Germinal center (tissue), 1 donor: ENCODE data around the gene MATN1.
"Not testable (repeated sequence)": the region's sequence is repeated elsewhere in the genome, so short reads cannot be mapped to it uniquely, and the experiment has no call there.

Source experiments
- DNase-seq: peaks from one replicate; pipeline ENCODE4 v3.0.0; 2012; ENCODE audit warnings: mixed read lengths, low spot score

Gene MATN1, protein sequence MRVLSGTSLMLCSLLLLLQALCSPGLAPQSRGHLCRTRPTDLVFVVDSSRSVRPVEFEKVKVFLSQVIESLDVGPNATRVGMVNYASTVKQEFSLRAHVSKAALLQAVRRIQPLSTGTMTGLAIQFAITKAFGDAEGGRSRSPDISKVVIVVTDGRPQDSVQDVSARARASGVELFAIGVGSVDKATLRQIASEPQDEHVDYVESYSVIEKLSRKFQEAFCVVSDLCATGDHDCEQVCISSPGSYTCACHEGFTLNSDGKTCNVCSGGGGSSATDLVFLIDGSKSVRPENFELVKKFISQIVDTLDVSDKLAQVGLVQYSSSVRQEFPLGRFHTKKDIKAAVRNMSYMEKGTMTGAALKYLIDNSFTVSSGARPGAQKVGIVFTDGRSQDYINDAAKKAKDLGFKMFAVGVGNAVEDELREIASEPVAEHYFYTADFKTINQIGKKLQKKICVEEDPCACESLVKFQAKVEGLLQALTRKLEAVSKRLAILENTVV

DNA sequence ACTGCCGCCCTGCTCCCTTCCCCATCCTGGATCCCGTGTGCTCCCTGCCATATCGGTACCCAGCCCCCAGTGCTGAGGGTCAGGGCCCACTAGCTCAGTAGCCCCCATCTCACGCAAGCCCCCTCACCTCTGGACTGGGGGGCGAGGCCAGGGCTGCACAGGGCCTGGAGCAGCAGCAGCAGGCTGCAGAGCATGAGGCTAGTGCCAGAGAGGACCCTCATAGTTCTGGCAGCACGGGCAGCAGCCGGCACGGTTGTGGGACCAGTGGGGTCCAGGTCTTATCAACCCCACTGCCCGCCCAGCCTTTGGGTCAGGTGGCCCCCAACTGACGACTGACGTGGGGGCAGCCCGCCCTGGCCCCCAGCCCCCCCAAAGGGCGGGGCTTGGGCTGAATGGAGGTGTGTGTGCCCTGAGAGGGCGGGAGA is at the start of gene MATN1:
MATN1 (minus strand) TSS at position 255 of the 425 bp plus-strand sequence; CDS start at position 221, 34 bp downstream.
- no peak for DNase-seq

DNA sequence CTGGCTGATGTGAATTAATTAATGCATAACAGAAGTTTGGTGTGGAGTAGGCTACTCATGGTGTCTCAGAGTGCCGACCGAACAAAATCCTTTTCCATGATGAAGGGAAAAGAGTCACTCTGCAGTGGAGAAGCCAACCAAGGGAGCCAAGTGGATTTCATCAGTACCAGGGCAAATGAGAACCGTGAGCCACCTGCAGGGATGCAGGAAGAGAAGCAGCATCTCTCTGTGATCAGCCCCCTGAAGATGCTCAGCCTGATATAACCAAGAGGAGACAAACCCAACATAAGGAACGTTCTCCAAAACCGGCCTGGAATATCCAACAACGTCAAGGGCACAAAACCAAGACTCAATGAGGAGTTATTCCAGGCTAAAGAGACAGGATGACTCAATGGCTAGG is 47.6 kb upstream of the MATN1 start:
- no peak for DNase-seq

DNA sequence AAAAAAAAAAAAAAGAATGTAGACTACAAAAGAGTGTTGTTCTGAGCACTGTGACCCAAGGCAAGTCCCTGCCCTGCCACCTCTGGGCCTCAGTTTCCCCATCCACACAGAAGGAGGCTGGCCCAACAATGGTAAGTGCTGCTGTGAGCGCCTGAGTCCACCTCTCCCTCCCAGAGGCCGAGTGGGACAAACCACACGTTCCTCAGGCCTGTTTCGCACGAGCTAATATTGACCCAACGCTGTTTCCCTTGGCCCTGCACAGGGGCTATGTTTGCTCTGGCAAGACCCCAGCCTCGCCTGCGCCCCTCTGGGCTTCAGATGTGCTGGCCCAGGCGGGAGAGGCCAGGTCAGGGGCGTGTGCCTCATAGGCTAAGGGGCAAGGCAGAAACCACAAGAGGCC is 46.8 kb upstream of the MATN1 start:
- DNase-seq, result no peak

DNA sequence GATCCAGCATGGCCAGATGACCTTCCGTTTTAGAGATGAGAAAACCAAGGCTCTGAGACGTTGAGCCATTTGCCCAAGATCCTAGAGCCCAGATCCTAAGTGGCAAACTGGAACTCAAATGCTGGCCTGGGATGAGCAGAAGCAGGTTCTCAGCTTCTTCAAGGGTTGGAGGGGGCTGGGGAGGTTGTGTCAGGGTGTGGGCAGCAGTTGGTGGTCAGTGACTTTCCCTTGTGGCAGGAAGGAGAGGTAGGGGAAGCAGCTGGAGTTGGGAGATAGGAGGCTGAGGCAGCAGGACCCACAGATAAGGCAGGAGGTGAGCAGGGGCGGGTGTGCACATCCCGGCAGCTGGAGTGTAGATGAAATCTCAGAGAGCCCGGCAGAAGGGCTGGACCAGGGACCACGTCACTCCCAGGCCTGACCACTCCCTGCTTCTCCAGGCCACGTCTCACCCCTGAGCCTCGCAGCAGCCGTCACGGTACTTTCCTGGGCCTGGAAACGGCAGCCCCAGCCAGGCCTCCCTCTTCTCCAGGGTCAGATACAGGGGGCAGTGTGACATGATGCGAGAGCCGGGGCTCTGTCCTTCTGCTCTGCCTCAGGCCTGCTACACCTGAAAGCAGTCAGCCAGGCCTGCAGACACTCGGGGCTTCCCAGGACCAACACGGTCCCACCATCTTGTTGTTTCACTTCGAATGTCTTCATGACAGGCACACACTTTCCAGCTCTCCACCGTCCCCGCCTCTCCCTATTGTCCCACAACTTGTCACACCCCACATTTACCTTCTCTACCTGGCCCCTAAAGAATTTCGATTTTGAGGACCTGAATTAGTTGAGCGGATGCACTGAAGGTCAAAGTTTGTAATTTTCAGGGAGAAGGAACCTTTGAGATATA is 45.7 kb upstream of the MATN1 start:
- no peak for DNase-seq

DNA sequence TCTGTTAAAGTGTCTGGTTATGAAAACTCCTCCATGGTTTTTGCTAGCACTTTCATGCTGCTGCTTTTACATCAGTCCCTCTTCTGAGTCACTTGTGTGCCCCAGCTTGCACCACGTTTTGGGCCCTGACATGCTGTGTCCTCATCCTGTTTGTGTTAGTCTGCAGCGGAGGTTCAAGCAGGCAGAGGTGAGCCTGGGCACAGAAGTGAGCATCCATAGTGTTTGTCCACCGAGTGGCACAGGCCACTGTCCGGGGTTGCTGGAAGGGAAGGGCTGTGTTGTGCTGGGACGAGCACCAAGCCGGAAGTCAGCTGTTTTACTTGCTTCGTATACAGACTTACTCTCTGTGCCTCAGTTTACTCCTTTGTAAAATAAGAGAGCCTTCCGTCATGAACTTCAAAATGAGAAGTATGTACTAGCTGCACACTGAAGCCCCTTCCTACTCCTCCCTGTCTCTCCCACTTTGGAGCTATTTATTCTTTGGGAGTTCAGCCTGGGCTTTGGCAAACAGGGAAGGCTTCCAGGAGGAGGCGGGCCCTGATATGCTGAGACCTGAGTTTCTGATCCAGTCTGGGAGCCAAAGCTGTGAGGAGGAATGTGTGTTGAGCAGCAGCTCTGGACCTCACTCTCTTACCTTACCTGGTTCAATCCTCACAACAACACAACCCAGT is 44.9 kb upstream of the MATN1 start:
- no peak for DNase-seq

DNA sequence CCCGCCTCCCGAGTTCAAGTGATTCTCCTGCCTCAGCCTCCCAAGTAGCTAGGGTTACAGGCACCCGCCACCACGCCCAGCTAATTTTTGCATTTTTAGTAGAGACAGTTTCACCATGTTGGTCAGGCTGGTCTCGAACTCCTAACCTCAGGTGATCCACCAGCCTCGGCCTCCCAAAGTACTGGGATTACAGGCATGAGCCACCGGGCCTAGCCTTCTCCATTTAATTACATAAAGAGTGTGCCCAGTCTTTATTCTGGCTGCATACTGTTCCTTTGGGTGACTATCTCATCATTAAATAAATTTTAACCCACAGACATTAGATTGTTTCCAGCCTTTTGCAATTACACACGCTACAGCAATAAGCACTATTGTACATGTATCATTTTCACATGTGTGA is 43.6 kb upstream of the MATN1 start:
- DNase-seq, result not testable (repeated sequence)

DNA sequence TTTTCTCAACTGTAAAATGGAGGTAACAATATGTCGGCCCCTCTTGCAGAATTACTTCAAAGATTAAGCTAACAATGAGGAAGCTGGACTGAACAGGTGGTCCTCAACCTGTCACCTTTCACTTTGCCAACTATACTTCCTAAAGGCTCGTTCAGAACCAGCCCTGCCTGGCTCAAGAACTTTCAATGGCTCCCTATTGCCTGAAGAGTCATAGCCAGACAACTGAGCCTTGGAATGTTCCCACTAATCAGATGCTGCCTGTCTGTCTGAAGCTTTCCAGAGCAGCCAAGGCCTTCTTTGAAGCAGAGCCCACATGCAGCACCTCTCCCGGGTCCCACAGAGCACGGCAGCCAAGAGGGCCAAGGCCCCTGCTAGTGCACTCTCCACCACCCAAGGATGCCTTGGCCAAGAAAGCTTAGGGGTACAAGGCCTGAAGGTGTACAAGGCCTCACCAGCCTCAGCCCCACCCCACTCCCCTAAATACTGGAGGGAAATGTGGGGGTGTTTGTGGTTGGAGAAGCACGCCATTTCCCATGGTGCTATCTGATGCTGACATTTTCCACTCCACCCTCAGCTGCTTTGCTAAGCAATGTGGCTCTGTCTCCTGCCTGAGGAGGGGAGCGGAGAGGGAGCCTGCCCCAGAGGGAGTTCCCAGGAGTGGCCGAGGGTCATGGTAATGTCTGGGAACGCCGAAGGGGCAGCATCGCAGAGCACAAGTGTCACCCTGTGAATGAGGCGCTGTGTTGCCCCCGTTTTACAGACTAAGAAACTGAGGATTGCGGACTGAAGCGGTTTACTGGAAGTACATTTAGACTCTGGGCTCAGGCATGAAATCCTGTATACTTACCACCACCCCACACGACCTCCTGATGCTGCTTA is 42.4 kb upstream of the MATN1 start:
- no peak for DNase-seq

DNA sequence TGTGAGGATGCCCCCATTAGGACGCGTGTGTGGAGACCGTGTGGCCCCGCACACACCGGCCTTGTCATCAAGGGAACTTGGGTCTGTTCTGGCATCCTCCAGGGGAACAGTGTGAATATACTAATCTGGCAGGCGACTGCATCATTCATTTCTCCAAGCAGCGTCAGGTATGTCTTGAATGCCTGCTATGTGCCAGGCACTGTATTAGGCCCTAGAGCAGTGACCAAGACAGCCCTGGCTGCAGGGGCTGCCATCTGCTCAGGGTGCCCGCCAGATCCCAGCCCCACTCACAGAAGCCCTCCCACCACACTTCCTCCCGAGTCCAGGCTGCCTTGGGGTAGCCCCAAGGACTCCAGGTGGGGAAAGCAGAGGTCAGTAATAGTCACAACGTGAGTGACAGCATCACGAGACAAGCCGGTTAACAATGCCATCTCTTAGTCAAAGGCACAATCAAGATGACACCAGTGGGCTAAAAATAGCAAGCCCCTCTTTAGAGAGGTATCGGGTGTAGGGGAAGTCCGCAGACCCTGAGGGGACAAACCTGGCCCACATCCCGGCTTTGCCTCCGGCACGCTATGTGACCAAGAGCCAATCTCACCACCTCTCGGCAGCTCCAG is 41.7 kb upstream of the MATN1 start:
- DNase-seq, result no peak

DNA sequence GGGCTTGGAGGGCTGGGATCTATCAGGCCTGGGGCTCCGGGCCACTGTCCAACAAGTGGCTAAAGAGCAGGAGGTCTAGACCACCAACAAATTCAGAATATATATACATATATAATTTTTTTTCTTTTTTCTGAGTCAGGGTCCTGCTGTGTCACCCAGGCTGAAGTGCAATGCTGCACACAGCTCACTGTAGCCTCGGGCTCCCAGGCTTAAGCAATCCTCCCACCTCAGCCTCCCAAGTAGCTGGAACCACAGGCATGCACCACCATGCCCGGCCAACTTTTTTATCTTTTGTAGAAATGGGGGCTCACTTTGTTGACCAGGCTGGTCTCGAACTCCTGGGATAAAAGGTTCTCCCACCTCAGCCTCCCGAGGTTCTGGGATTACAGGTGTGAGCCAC is 41.0 kb upstream of the MATN1 start:
- no peak for DNase-seq

DNA sequence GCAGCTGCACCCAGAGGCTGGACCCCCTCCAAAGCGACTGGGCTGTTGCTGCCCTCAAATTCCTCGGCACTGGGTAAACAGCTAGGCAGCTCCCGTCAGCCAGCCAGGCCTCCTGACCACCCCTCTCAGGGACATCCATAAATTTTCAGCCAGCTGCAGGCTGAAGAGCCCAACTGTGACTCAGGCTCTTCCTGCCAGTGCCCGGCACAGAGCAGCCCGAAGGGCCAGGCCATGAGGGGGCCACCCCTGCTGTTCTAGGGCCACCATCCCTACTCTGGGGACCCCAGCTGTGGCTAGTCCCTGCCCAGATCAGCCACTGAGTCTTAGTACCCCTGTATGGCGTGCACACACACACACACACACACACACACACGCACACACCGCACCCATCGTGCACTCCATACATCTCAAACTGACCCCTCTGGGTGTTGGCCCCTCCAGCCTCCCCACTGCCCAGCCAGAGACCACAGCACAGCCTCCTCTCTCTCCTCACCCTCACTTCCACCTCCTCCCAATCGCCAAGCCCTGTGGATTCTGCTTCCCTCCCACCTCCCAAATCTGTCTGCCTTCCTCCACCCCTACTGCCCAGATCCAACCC is 40.4 kb upstream of the MATN1 start:
- no peak for DNase-seq

DNA sequence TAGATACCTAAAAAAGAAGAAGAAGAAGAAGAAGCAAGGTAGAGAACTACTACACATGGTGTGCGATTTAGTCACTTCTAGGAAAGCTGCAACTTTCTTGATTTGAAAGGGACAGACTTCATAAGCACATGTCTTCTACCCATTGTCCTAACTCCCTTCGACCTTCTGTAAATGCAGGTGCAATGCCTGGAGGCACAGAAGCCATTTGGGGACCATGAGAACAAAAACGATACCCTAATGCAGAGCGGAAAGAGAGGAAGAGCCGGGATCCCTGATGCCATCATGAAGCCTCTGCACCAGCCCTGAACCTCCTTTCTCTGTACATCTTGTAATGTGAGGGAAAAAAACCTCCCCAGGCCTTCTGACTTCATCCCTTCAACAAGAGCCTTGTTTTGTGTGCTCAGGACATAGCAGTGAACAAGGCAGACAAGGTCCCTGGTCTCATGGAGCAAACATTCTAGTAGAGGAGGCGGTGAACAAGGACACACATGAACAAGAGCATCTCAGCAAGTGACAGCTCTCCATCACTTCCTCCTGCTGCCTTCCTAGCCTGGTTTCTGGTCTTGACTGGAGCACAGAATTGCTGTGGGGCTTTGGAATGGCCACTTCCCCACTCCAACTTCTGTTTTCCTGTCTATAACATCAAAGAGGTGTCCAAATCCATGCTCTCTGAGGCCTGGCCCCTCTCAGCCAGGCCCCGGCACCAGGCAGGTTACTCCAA is 39.7 kb upstream of the MATN1 start:
- DNase-seq, result peak; percentile 31

DNA sequence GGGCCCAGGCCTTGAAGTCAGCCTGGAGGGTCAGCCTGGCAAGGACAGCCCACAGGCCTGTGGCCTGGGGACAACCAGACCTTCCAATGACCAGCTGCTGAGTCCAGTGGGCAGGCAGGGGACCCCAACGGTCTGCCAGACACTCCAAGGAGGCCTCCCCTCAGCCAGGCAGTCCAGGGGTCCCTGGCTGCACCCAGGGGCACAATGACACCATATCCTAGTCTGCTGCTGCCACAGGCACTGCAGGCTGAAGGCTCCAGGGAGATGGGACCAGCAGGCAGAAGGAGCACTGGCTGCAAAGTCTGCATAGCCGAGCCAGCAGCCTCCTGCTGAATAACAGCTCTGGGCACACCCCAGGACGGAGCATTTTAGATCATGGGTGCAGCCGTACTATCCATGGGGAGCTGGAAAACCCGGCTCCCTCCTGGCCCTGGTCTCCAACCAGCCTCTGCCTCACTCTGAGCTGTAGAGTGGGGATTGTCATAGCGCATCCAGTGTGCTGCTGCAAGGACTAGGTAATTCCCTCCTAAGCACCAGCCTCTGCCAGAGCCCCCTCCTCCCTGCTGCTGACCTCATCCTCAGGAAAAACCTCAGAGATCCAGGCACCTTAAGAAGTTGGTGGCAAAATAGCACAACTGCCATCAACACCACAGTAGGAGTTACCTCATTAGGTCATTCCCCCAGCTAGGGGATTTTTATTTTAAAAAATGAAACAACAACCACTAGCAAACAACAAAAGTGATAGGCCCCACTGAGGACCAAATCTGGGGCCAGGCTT is 39.0 kb upstream of the MATN1 start:
- no peak for DNase-seq

DNA sequence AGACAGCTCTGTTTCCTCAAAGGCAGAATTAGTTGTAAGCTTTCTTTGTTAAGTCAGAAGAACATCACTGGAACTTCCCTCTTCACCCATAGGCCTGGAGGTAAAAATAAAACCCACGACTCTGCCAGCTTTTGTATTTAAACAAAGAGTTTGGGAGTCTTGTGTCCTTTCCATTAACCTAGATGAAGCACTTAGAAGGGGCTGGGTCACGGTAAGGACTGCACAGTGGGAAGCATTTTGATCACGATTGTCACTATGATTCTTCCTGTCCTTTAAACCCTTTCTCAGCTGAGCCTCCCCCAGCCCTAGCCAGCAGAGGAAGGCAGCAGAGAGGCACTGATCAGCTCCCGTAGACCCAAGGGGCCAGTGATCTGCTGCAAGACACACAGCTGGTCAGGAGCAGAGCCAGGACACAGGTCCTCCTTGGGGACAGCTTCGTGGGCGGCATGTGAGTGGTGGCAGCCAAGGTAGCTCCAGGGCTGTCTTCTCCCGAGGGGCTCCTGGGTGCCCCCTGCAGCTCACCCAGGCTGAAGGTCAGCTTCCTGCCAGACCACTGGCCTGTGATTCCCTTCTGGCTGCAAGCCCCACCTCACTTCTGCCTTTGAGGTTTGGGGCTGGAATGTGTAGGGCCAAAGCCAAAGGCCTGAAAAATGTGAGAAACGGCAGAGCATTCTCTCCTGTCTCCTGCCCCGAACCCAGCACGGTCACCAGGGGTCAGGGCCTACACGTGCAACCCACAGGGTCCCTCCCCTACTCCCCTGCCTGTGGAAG is 38.2 kb upstream of the MATN1 start:
- DNase-seq, result peak; percentile 41

DNA sequence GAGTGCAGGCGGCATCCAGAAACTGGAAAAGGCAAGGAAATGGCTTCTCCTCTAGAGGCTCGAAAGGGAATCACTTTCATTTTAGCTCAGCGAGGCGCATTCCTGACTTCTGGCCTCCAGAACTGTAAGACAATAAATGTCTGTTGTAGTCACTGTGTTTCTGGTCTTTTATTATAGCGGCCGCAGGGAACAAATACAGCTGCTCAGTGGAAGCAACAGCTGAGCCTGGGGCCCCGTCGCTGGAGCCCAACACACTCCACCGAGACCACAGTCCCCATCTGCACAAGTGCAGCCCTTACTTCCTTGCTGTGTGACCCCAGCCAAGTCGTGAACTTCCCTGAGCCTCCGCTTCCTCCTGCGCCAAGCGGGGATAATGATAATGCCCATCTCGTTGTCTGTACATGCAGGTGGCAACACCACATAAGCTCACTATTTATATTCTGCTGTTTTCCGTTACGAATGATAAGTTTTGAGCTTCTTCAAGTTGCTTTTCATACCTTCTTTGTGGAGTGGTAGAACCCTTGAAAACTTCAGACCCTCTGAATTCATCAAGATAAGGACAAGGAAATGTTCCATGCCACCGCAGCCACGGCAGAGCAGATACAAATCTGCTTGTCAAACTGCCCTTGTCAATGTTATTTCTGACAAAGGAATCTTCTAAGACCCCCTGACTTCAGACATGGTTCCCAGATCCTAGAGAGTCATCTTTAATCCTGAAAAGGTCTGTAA is 37.4 kb upstream of the MATN1 start:
- peak; percentile 57 for DNase-seq

DNA sequence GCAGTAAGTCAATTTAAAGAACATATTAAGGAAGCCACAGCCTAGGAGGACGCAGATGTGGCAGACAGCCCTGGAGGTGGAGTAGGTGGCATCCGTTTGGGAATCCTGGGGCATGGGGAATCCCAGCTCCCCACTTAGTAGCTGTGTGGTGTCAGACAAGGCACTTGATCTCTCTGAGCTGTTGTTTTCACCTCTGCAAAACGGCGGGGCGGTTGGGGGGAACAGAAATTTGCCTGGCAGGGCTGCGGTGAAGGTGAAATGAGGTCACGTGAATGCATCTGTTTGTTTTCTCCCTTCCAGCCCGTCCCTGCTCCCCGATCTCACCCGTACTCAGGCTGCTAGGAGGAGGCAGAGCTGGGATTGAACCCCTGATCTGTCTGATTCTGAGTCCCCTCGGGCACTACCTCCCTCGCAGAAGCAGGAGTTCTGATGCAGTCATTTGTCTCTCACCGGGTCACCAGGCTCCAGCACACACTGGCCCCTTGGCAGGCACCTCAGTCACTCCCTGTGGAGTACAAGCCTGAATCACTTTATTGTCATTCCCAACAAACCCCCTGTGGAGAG is 36.4 kb upstream of the MATN1 start:
- DNase-seq, result peak; percentile 59

DNA sequence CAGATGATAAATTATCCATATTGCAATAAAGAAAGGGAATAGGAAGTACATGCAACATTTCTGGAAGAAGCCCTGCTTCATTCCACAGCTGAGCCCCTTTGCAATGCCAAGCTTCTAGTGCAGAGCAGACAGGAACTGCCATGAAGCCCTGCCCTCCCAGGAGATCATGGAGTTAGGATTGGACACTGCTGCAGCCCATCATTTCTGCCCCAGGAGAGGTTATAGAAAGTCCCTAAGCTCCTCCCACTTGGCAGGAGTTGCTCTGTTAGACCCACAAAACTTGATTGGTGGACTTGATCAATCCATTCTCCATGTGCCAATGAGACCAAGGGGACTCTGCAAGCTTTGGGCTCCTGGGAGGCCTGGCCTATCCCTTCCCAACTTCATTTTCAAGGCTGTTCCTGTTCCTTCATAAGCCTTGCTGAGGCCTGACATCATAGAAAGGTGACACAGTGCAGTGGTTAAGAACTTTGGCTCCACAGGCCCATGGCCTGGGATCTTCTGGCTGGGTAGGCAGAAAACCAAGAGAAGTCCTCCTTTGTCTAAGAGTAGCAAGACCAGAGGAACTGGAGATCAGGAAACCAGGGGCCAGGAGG is 35.5 kb upstream of the MATN1 start:
- no peak for DNase-seq
